Stimulated activated CD4-positive, alpha-beta T cell treated with anti-CD3 and anti-CD28 coated beads, Interleukin-1b, Interleukin-23, amount 100 ng/mL, for 4 hours (primary cell): ENCODE data around the gene LSP1.
"Not testable (repeated sequence)": the region's sequence is repeated elsewhere in the genome, so short reads cannot be mapped to it uniquely, and the experiment has no call there.

Experiments
- DNase-seq, 2 donors: peaks; one replicate each; pipeline ENCODE4 v3.0.0-alpha.2; 2020; ENCODE audit warnings: low read depth in 2 of 2

Gene LSP1

DNA sequence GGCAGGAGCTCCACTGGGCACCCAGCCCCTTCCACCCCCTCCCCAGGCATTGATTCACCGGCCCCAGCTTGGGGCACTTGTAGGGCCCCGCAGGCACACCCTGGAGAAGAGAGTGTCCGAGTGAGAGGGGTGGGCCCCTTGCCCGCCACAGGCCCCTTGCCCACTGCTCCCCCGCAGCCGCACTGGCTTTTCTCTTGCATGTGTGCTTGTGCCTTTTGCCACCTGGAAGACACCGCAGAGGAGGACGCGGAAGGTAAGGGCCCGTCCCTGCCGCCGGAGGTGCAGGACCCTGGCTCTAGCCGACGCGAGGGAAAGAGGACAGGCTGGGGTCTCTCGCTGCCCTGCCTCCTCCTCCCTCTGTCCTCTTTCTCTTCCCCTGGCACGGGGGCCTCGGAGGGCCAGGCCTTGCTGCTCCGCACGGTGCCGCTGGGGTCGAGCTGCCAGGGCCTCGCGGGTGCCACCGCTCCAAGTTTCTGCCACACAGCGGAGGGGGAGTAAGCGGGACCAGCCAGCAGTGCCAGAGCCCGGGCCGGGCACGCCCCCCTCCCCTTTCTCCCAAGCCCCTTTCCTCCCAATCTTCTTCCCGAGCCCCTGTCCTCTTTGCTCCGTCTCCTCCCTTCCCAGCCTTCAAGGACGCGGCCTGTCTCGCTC lies 76.1 kb downstream of the LSP1 start:
- no peak for DNase-seq

DNA sequence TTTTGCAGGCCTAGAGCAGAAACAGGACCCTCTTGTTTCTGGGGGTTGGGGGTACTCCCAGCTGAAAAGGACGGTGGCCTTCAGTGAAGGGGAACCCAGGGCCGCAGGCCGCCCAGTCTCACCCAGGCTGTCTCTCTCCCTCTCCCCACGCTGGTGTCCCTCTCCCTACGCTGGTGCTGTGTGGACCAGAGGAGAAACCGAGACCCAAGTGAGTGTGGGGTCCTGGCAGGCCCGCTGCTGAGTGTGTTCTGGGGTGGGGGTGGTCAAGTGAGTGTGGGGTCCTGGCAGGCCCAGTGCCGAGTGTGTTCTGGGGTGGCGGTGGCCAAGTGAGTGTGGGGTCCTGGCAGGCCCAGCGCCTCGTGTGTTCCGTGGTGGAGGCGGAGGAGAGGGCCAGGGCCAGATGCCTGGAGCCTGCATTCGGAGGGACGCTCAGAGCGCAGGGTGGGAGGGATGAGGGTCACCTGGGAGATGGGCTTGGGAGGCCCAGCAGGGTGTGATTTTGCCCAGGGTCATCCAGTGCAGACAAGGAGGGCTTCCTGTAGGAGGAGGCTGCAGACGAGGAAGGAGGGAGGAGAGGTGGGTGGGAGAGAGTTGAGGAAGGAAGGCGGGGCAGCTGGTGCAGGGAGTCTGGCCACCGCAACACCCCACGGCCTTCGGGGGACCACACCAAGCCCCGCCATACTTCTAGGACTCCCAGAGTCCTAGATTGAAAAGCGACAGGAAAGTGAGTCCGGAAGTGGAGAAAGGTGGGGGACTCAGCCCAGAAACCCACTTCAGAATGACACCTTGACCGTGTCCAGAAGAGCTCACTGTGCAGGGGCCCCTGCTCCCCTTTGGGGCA lies 77.0 kb downstream of the LSP1 start:
- no peak for DNase-seq

DNA sequence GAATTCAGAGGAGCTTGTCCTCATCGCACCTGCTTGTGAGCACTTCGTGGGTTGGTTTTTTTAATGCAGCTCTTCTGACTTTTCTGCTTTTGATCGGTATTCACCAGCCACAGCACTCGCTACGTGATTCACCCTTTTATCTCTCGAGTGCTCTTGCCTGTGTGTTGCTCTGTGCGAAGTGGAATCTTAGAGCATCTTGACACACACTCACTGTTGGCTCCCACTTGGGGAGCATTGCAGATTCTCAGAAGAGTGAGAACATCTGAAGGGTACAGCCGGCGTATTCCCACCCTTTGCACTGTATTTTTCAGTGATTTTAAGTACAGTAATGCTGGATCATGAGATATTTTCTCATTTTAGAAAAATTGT lies 77.6 kb downstream of the LSP1 start:
- no peak for DNase-seq

GRCh38 chr11:1931341-1932104 lies 78.6 kb downstream of the LSP1 start:
- DNase-seq, result no peak

GRCh38 chr11:1932105-1932480 lies 79.2 kb downstream of the LSP1 start:
- DNase-seq, result no peak

DNA sequence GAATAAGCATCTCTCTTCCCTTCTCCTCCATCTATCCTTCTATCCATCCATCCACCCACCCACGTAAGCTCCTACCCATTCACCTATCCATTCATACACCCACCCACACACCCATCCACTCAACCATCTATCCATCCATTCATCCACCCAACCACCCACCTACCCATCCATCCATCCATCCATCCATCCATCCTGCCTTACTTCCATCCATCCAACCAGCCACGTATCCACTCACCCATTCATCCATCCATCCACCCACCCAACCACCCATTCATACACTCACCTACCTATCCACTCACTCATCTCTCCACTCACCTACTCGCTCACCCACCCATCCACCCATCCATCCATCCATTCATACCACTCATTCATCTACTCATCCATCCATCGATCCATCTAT lies 79.8 kb downstream of the LSP1 start:
- no peak for DNase-seq

- no peak for DNase-seq
These were observed 80.8 kb downstream of the LSP1 start for GRCh38 chr11:1933416-1934334.

- DNase-seq, result no peak
These were observed 81.7 kb downstream of the LSP1 start for GRCh38 chr11:1934335-1935155.

DNA sequence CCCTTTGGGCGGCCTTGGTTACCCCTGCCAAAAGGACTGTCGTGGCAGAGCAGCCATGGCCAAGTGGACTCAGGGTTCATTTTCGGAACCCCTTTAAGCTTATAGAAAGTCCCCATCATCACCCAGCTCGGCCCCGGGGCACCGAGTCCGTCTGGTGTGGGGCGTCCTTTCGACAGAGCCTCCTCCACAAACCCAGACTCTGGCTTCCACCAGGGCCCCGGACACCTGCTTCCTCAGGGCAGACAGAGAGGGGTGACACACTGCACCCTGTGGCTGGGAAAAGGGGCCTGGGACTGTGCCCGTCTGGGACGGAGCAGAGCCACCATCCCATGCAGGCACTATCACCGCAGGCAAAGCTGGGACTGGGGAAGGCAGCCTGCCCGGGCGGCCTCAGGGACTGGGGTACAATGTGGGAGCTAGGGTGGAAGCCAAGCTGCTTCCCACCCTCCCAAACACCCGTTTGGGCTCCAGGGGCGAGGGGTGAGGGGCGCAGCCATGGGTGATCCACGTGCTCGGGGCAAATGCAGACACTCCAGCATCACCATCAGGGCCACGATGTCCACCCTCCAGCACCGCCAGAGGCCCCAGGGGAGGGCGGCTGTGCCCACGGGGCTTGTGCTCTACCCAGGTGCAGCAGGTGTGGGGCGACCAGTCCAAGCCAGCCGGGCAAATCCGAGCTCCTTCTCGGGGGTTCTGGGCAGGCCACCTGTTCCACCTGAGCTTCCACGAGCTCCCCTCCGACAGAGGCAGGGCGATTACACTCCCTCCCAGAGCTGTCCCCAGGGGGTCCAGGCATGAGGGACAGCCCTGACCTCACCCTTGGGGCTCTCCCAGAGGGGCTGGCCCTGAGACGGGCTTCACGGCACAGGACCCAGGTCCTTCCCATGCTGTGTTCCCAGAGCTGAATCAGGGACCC lies 82.5 kb downstream of the LSP1 start:
- DNase-seq, result no peak

DNA sequence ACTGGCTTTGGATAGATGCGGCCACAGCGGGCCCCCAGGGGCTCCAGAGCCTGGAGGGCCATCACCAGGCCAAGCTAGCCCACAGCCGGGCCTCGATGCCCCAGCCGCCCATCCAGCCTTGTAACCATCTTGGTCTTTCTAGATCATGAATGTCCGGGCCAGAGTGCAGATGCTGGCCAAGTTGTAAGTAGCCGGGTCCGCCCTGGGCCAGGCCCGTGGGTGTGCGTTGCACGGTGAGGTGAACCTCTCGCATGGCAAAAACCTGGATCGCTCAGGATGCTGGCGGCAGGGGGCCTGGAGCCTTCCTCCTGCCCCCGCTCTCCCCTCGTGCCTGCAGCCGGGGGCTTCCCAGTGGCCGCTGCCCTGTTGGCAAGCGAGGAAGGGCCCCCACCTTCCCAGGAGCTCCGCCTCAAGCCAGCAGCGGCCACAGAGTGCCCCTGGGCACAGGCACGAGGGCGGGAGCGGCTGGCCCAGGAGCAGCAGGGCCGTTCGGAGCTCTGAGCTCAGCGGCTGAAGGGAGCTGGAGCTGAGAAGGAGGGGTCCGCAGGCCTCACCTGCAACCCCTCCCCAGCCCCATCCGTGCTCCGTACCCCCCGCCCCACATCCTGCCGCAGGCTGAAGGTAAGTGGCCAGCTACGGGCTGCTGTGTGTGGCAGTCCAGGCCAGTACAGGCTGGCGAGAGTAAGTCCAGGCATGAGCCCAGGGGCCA lies 83.3 kb downstream of the LSP1 start:
- no peak for DNase-seq

GRCh38 chr11:1936781-1937615 lies 84.1 kb downstream of the LSP1 start:
- no peak for DNase-seq

GRCh38 chr11:1937616-1938342 lies 84.9 kb downstream of the LSP1 start:
- DNase-seq, result no peak

- no peak for DNase-seq
These were observed 85.6 kb downstream of the LSP1 start for GRCh38 chr11:1938343-1939005.

DNA sequence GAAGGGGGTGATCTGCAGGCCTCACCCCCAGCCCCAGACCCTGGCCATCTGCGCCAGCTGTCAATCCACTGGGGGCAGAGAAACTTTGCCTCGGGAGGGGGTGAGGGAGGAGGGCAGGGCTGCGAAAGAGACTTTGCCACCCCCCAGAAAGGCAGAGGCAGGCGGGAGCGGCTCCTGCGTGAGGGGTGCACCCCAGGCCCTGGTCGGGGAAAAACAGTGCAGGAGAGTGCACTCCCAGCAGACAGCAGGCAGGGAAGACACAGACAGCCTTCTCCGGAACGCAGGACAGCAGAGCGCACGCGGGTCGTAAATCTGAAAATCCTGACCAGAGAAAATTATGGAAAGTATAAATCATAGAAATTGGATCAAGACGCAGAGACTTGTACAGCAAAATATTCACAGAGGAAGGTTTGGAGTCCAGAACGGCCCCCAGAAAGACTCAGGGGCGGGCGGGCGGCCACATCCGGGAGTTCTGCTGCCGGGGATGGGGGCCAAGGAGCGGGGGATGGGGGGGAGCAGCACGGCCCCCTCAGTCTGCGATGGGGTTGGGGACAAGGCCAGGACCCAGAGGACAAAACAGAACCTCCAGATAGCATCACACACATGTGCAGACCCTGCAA lies 86.2 kb downstream of the LSP1 start:
- no peak for DNase-seq

GRCh38 chr11:1939788-1940187 lies 86.9 kb downstream of the LSP1 start:
- DNase-seq, result not testable (repeated sequence)
